HepG2 (cell line): Measurements from ENCODE around the gene SDC3. TPM values are rescaled to one million over a fixed set of nuclear protein-coding genes. Genes with fewer than 3 reads are reported as not detected.

Experiments used
- ATAC-seq: fragments of 200-7000 bp; cut with Tn5 transposase; 3 replicates; pipeline ENCODE4 v1.9.1; 2020; ENCODE audit warnings: mild to moderate bottlenecking, moderate library complexity
- Bru-seq: library from RNA; stranded (reverse); fragments of 400-500 nt; gene quantifications from one replicate; lab custom pipeline; 2021; lab: Mats Ljungman, UMichigan
- BruChase-seq, 2 experiments: library from RNA; stranded (reverse); fragments of 400-500 nt; gene quantifications; one replicate each; lab custom pipeline; 2021; lab: Mats Ljungman, UMichigan
- BruUV-seq: library from RNA; stranded (reverse); fragments of 400-500 nt; replicated peaks from 2 replicates; lab custom pipeline; 2021; lab: Mats Ljungman, UMichigan
- CTCF ChIA-PET: fragments of 300-600 bp; formaldehyde crosslinking; extraction: SDS; loops from one replicate; lab custom pipeline; 2021; ENCODE audit warnings: low total read pairs, inconsistent platforms, low intra/inter-chr PET ratio; lab: Yijun Ruan, JAX
- POLR2A ChIA-PET: fragments of 350-600 bp; sonication (Branson Sonifier 250); formaldehyde crosslinking; loops from one replicate; lab custom pipeline; 2020; ENCODE audit warnings: antibody characterized with exemption, inconsistent platforms; lab: Yijun Ruan, JAX
- DNase-seq: peaks from one replicate; pipeline ENCODE4 v3.0.0-alpha.2; 2015; ENCODE audit warnings: low spot score
- FAIRE-seq: peaks from 3 replicates; lab custom pipeline; 2011; peaks lifted over from hg19 to GRCh38; lab: Jason Lieb, UNC
- H2AFZ ChIP-seq: one replicate; pipeline ENCODE4 v1.6.1; 2011; ENCODE audit warnings: low read length, inconsistent platforms
- H3K27ac ChIP-seq: fragments of 300-600 bp; 3 replicates; pipeline ENCODE4 v1.8.0; 2011; ENCODE audit warnings: mixed run types, mild to moderate bottlenecking, mixed read lengths, low read length, inconsistent platforms; ENCODE audit not compliant: insufficient read depth; ENCODE audit errors: extremely low read length
- H3K27me3 ChIP-seq, 2 experiments: fragments of 200-600 bp in 1 of 2; 2 replicates in 1 of 2; 3 replicates in 1 of 2; pipeline versions ENCODE4 v1.6.0 to v1.8.0; 2011; ENCODE audit warnings: low read length in 2 of 2, mild to moderate bottlenecking in 2 of 2, moderate library complexity in 2 of 2, inconsistent platforms in 1 of 2; ENCODE audit not compliant: insufficient read depth in 2 of 2, control insufficient read depth in 1 of 2
- H3K36me3 ChIP-seq, 2 experiments: fragments of 200-600 bp in 1 of 2; replicated peaks in 1 of 2; 2 replicates in 1 of 2; 3 replicates in 1 of 2; pipeline versions ENCODE4 v1.5.1 to v1.8.0; 2011; ENCODE audit warnings: low read length in 2 of 2, inconsistent platforms in 1 of 2; ENCODE audit not compliant: insufficient read depth in 2 of 2, control insufficient read depth in 1 of 2
- H3K4me1 ChIP-seq: 2 replicates; pipeline ENCODE4 v1.5.1; 2012; ENCODE audit warnings: low read length, inconsistent platforms; ENCODE audit not compliant: insufficient read depth
- H3K4me2 ChIP-seq: 2 replicates; pipeline ENCODE4 v1.6.0; 2011; ENCODE audit warnings: low read depth, low read length, inconsistent platforms
- H3K4me3 ChIP-seq, 3 experiments: fragments of 200-600 bp in 1 of 3; sonication (generic), shearing (Covaris generic) in 1 of 3; replicated peaks in 1 of 3; 2 replicates each; pipeline ENCODE4 v1.5.1; 2011 to 2016; ENCODE audit warnings: low read length in 3 of 3, inconsistent platforms in 2 of 3, low read depth in 2 of 3, mild to moderate bottlenecking in 2 of 3, control low read depth in 1 of 3, mixed read lengths in 1 of 3; ENCODE audit not compliant: insufficient read depth in 1 of 3
- H3K79me2 ChIP-seq: one replicate; pipeline ENCODE4 v1.6.1; 2011; ENCODE audit warnings: low read length, inconsistent platforms; ENCODE audit not compliant: insufficient read depth
- H3K9ac ChIP-seq: 2 replicates; pipeline ENCODE4 v1.6.0; 2011; ENCODE audit warnings: mild to moderate bottlenecking, low read depth, low read length, inconsistent platforms; ENCODE audit not compliant: insufficient read depth
- H3K9me3 ChIP-seq: 2 replicates; pipeline ENCODE4 v1.5.1; 2012; ENCODE audit warnings: mild to moderate bottlenecking, low read length
- H4K20me1 ChIP-seq: 2 replicates; pipeline ENCODE4 v1.6.0; 2011; ENCODE audit warnings: inconsistent platforms, mild to moderate bottlenecking, low read length, moderate library complexity; ENCODE audit not compliant: insufficient read depth
- FLYWCH1 ChIP-seq: sonication (generic); formaldehyde crosslinking; IDR thresholded peaks from 2 replicates; pipeline ENCODE4 v1.8.1; 2023; ENCODE audit warnings: mild to moderate bottlenecking, missing genetic modification reagents
- NKX3-1 ChIP-seq: sonication (generic); formaldehyde crosslinking; IDR thresholded peaks from 2 replicates; pipeline ENCODE4 v1.5.0; 2020; ENCODE audit warnings: missing genetic modification reagents
- PTBP1 ChIP-seq: fragments of 200-400 bp; formaldehyde crosslinking; IDR thresholded peaks from 2 replicates; pipeline ENCODE4 v1.6.1; 2018; ENCODE audit warnings: low read length, low read depth; ENCODE audit not compliant: poor library complexity, severe bottlenecking
- TEAD3 ChIP-seq: optimal IDR thresholded peaks from 2 replicates; pipeline ENCODE3; 2016; ENCODE audit warnings: borderline replicate concordance
- TOPORS ChIP-seq: sonication (generic); formaldehyde crosslinking; IDR thresholded peaks from 2 replicates; pipeline ENCODE4 v1.8.0; 2023; ENCODE audit warnings: mild to moderate bottlenecking, missing genetic modification reagents
- ZNF337 ChIP-seq: sonication (generic); formaldehyde crosslinking; IDR thresholded peaks from 2 replicates; pipeline ENCODE4 v1.5.1; 2020; ENCODE audit warnings: missing genetic modification reagents, low read depth, mild to moderate bottlenecking, borderline replicate concordance
- ZNF484 ChIP-seq: sonication (generic); formaldehyde crosslinking; IDR thresholded peaks from 2 replicates; pipeline ENCODE4 v1.5.1; 2020; ENCODE audit warnings: mild to moderate bottlenecking, low read depth, missing genetic modification reagents, borderline replicate concordance
- WGBS: methylation state at CpG from one replicate; pipeline ENCODE4 v1.1.6; 2017; ENCODE audit warnings: low lambda C conversion rate; 5-methylcytosine and 5-hydroxymethylcytosine counted together
- in situ Hi-C: cut with HindIII; loops from 2 replicates; pipeline ENCODE4 v1.10.0; 2017; ENCODE audit warnings: low pct_unique_long_range_greater_than_20kb; ENCODE audit not compliant: extremely low pct_ligation_motif_present
- intact Hi-C: fragments of 100-400 bp; cut with micrococcal nuclease; formaldehyde crosslinking; loops from one replicate; pipeline ENCODE4 v1.10.0; 2022; ENCODE audit not compliant: unreplicated experiment
- long read RNA-seq, 2 experiments: library from RNA in 1 of 2; library from polyadenylated mRNA in 1 of 2; stranded (forward) in 1 of 2; unstranded in 1 of 2; transcript quantifications; one replicate each; pipeline ENCODE4 v2.0.0, GENCODE V29; 2019 to 2022
- polyA minus RNA-seq, 3 experiments: library from RNA; depleted of rRNA, polyadenylated mRNA; stranded (reverse); fragments of >200 nt; gene quantifications; 2 replicates each; pipeline ENCODE4 v1.2.3, GENCODE V29; 2011; ENCODE audit warnings: low replicate concordance in 1 of 3
- polyA plus RNA-seq, 8 experiments: library from polyadenylated mRNA; depleted of rRNA in 3 of 8; stranded (reverse) in 7 of 8; unstranded in 1 of 8; fragments of >200 nt; fragmentation: Illumina TruSeq in 4 of 8; extraction: Trizol in 4 of 8; gene quantifications; 2 replicates each; pipeline versions ENCODE4 v1.2.1 to v1.2.3, GENCODE V29; 2011 to 2016; ENCODE audit warnings: low read depth in 4 of 8, missing spikeins in 1 of 8, mixed read lengths in 1 of 8; ENCODE audit not compliant: insufficient read depth in 1 of 8
- total RNA-seq, 5 experiments: library from RNA; depleted of rRNA; stranded (reverse); fragments of >200 nt; fragmentation: Illumina TruSeq; extraction: Trizol; gene quantifications; 2 replicates each; pipeline ENCODE4 v1.2.3, GENCODE V29; 2016; ENCODE audit warnings: low read depth in 1 of 5
- TF ChIP-seq, protein P1 (sequence below): sonication (generic); formaldehyde crosslinking; IDR thresholded peaks from 2 replicates; pipeline ENCODE4 v1.8.1; 2023; ENCODE audit warnings: mild to moderate bottlenecking, moderate library complexity, missing genetic modification reagents
- TF ChIP-seq, protein P2 (sequence below): sonication (generic); formaldehyde crosslinking; IDR thresholded peaks from 2 replicates; pipeline ENCODE4 v1.5.0; 2020; ENCODE audit warnings: missing genetic modification reagents
- TF ChIP-seq, protein P3 (sequence below): IDR thresholded peaks from 2 replicates; pipeline ENCODE4 v1.6.1; 2018; ENCODE audit warnings: missing genetic modification reagents
- TF ChIP-seq, protein P4 (sequence below): sonication (generic); formaldehyde crosslinking; IDR thresholded peaks from 2 replicates; pipeline ENCODE4 v1.8.0; 2022; ENCODE audit warnings: mild to moderate bottlenecking, missing genetic modification reagents, moderate library complexity

SDC3 gene, protein sequence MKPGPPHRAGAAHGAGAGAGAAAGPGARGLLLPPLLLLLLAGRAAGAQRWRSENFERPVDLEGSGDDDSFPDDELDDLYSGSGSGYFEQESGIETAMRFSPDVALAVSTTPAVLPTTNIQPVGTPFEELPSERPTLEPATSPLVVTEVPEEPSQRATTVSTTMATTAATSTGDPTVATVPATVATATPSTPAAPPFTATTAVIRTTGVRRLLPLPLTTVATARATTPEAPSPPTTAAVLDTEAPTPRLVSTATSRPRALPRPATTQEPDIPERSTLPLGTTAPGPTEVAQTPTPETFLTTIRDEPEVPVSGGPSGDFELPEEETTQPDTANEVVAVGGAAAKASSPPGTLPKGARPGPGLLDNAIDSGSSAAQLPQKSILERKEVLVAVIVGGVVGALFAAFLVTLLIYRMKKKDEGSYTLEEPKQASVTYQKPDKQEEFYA
- 0.18 and 0.49 TPM in 2 replicates for total RNA-seq (2016; rRNA removed; fragmentation: Illumina TruSeq; extraction: Trizol)
- total RNA-seq (2016; cell fraction: cytosol; rRNA removed; fragmentation: Illumina TruSeq; extraction: Trizol; ENCODE audit: low read depth): 0.10 and 0.26 TPM in 2 replicates
- 0.25 and 0.61 TPM in 2 replicates for total RNA-seq (2016; cell fraction: insoluble cytoplasmic fraction; rRNA removed; fragmentation: Illumina TruSeq; extraction: Trizol)
- 0.24 and 0.40 TPM in 2 replicates for total RNA-seq (2016; cell fraction: membrane; rRNA removed; fragmentation: Illumina TruSeq; extraction: Trizol)
- total RNA-seq (2016; cell fraction: nucleus; rRNA removed; fragmentation: Illumina TruSeq; extraction: Trizol): 0.47 and 0.78 TPM in 2 replicates
- polyA plus RNA-seq (2011; rRNA removed): 0.84 and 0.85 TPM in 2 replicates
- 0.64 and 0.74 TPM in 2 replicates for polyA plus RNA-seq (2011; cell fraction: cytosol; rRNA removed)
- 1.3 and 1.4 TPM in 2 replicates for polyA plus RNA-seq (2011; cell fraction: nucleus; rRNA removed)
- 0.98 and 2.3 TPM in 2 replicates for polyA plus RNA-seq (2012)
- polyA plus RNA-seq (2016; cell fraction: cytosol; fragmentation: Illumina TruSeq; extraction: Trizol; ENCODE audit: low read depth): 0.11 and 0.24 TPM in 2 replicates
- polyA plus RNA-seq (2016; cell fraction: insoluble cytoplasmic fraction; fragmentation: Illumina TruSeq; extraction: Trizol; ENCODE audit: low read depth): 0.69 and 0.96 TPM in 2 replicates
- 0.35 and 0.79 TPM in 2 replicates for polyA plus RNA-seq (2016; cell fraction: membrane; fragmentation: Illumina TruSeq; extraction: Trizol; ENCODE audit: low read depth)
- polyA plus RNA-seq (2016; cell fraction: nucleus; fragmentation: Illumina TruSeq; extraction: Trizol; ENCODE audit: insufficient read depth, low read depth): 1.5 and 1.7 TPM in 2 replicates
- 1.8 and 6.1 TPM in 2 replicates for polyA minus RNA-seq (2011; rRNA and poly(A)+ RNA removed; ENCODE audit: low replicate concordance)
- polyA minus RNA-seq (2011; cell fraction: cytosol; rRNA and poly(A)+ RNA removed): 0.89 and 2.0 TPM in 2 replicates
- polyA minus RNA-seq (2011; cell fraction: nucleus; rRNA and poly(A)+ RNA removed): 0.37 and 0.77 TPM in 2 replicates
- percentile 28 among the genes with signal in this experiment for Bru-seq, nascent RNA
- BruChase-seq, experiment 1, labeled RNA remaining after a 6-hour chase: percentile 35 among the genes with signal in this experiment
- BruChase-seq, experiment 2, labeled RNA remaining after a 2-hour chase: percentile 27 among the genes with signal in this experiment
- long read RNA-seq, experiment 1, partial matches to known transcripts: 0 of 1 reads
- long read RNA-seq, experiment 1, other reads (novel, unspliced or antisense): 1 of 1 reads
- long read RNA-seq, experiment 2, full-length matches to known transcripts: 5 of 18 reads
- long read RNA-seq, experiment 2, partial matches to known transcripts: 3 of 18 reads
- long read RNA-seq, experiment 2, other reads (novel, unspliced or antisense): 10 of 18 reads

DNA sequence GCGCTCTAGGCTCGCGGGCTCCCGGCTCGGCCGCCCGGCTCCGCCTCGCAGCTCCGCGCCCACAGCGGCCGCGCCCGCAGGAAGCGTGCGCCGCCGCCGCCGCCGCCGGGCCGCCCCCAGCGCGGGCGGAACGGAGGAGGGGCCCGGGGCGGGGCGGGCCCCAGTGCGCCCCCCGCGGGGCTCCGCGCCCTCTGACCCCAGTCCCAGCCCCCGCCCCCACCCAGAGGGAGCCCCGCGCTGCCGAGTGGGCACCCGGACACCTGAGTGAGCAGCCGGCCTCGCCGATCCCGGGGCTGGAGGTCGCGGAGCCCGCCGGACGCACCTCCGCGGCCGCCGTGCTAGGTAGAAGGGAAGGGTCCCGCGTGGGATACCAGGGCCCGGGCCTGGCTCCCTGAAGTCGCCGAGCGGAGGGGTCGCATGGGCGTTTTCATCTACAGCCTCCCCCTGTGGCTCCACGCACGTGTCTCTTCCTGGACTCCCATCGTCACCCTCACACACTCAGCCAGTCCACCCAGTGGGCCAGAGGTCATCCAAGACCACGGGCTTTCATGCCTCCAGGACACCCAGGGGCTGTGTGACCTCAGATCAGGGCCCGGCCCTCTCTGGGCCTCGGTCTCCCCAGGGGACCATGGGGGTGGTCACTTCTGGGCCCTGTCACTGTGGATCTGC is at the start of gene SDC3:
Gene SDC3 (minus strand): TSS at position 63 of the 669 bp plus-strand sequence. CDS start 172 bp downstream, outside the sequence.
- ATAC-seq (peak; percentile 20; the same call in 2 of the 3 replicates), FAIRE-seq (no peak), DNase-seq (no peak)
- peaks cover 5 to 45% of the 10 kb centered on the region in 2 experiments for H3K27me3 ChIP-seq
- H3K4me2 ChIP-seq: peak within 1 kb of the TSS; percentile 53
- no peak within 1 kb of the TSS for H3K27ac ChIP-seq
- no peak within 1 kb of the TSS for H3K9ac ChIP-seq
- POLR2A ChIA-PET: no interaction called here
- intact Hi-C loops (no loop called here), in situ Hi-C loops (no loop called here)
- H4K20me1 ChIP-seq: no peaks in the 10 kb centered on the region
- H3K4me1 ChIP-seq: peaks cover 26% of the 10 kb centered on the region
- no TSS peak for BruUV-seq
- CTCF ChIA-PET: interaction anchor here (4.3 kb wide), 1 partner anchor 107 kb away, joined by 72 read pairs; no protein-coding TSS in a partner anchor
- H3K36me3 ChIP-seq: no peaks in the 10 kb centered on the region
- peak within 1 kb of the TSS in 2 of 3 experiments; percentile 41 to 57; a peak in 3 of 6 replicates for H3K4me3 ChIP-seq
- H3K79me2 ChIP-seq: no peaks in the 10 kb centered on the region
- 0% methylated on average over 5 of the region's 68 CpGs for WGBS
- no peak within 1 kb of the TSS for H2AFZ ChIP-seq
- no peaks in the 10 kb centered on the region for H3K9me3 ChIP-seq
- no peak for TF ChIP-seq TOPORS
- TF ChIP-seq ZNF484 (CRISPR knock-in tag): no peak
- no peak for TF ChIP-seq FLYWCH1 (CRISPR knock-in tag)
- TF ChIP-seq NKX3-1 (CRISPR knock-in tag): no peak
- TF ChIP-seq ZNF337 (CRISPR knock-in tag): no peak
- no peak for TF ChIP-seq PTBP1
- TF ChIP-seq, protein P1, sequence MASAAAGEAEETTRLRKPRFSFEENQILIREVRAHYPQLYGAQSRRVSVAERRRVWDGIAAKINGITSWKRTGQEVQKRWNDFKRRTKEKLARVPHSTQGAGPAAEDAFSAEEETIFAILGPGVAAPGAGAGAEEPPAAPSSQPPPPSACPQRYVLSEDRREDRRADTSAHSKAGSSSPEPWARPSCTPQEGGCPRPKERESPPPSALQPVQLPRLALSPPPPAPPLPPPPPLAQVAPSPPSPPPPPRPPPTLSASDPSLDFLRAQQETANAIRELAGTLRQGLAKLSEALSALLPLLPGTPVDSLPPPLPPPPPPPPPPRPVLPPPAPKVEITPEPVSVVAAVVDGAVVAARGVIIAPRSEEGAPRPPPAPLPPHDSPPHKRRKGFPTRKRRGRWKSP (CRISPR knock-in tag): no peak
- no peak for TF ChIP-seq TEAD3 (CRISPR knock-in tag)
- TF ChIP-seq, protein P2, sequence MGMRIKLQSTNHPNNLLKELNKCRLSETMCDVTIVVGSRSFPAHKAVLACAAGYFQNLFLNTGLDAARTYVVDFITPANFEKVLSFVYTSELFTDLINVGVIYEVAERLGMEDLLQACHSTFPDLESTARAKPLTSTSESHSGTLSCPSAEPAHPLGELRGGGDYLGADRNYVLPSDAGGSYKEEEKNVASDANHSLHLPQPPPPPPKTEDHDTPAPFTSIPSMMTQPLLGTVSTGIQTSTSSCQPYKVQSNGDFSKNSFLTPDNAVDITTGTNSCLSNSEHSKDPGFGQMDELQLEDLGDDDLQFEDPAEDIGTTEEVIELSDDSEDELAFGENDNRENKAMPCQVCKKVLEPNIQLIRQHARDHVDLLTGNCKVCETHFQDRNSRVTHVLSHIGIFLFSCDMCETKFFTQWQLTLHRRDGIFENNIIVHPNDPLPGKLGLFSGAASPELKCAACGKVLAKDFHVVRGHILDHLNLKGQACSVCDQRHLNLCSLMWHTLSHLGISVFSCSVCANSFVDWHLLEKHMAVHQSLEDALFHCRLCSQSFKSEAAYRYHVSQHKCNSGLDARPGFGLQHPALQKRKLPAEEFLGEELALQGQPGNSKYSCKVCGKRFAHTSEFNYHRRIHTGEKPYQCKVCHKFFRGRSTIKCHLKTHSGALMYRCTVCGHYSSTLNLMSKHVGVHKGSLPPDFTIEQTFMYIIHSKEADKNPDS (CRISPR knock-in tag): no peak
- TF ChIP-seq, protein P3, sequence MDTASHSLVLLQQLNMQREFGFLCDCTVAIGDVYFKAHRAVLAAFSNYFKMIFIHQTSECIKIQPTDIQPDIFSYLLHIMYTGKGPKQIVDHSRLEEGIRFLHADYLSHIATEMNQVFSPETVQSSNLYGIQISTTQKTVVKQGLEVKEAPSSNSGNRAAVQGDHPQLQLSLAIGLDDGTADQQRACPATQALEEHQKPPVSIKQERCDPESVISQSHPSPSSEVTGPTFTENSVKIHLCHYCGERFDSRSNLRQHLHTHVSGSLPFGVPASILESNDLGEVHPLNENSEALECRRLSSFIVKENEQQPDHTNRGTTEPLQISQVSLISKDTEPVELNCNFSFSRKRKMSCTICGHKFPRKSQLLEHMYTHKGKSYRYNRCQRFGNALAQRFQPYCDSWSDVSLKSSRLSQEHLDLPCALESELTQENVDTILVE (CRISPR knock-in tag): no peak
- TF ChIP-seq, protein P4, sequence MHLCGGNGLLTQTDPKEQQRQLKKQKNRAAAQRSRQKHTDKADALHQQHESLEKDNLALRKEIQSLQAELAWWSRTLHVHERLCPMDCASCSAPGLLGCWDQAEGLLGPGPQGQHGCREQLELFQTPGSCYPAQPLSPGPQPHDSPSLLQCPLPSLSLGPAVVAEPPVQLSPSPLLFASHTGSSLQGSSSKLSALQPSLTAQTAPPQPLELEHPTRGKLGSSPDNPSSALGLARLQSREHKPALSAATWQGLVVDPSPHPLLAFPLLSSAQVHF: no peak
